Trophoblast cell (in vitro differentiated cells and primary cell): ENCODE results near the gene KRTAP27-1.

Experiments
- DNase-seq, 2 donors: peaks; one replicate each; pipeline ENCODE4 v3.0.0-alpha.2; 2016
- H2AFZ ChIP-seq: 2 replicates; pipeline ENCODE4 v1.6.1; 2013; ENCODE audit warnings: low read length, moderate library complexity, mild to moderate bottlenecking; ENCODE audit not compliant: insufficient read depth, poor library complexity
- H2AK5ac ChIP-seq: 2 replicates; pipeline ENCODE4 v1.6.1; 2013; ENCODE audit warnings: mild to moderate bottlenecking, low read length
- H2BK120ac ChIP-seq: 2 replicates; pipeline ENCODE4 v1.6.1; 2013; ENCODE audit warnings: low read length, mild to moderate bottlenecking, moderate library complexity; ENCODE audit not compliant: insufficient read depth, poor library complexity
- H2BK12ac ChIP-seq: 2 replicates; pipeline ENCODE4 v1.6.1; 2013; ENCODE audit warnings: mild to moderate bottlenecking, low read length, moderate library complexity
- H2BK5ac ChIP-seq: 2 replicates; pipeline ENCODE4 v1.6.1; 2013; ENCODE audit warnings: low read length, low read depth, moderate library complexity, mild to moderate bottlenecking; ENCODE audit not compliant: poor library complexity
- H3K14ac ChIP-seq: 2 replicates; pipeline ENCODE4 v1.6.1; 2013; ENCODE audit warnings: mild to moderate bottlenecking, low read length
- H3K18ac ChIP-seq: 2 replicates; pipeline ENCODE4 v1.6.1; 2013; ENCODE audit warnings: mild to moderate bottlenecking, low read length
- H3K23ac ChIP-seq: 2 replicates; pipeline ENCODE4 v1.6.1; 2013; ENCODE audit warnings: low read length
- H3K27ac ChIP-seq: 2 replicates; pipeline ENCODE4 v1.5.1; 2013; ENCODE audit warnings: low read depth, mild to moderate bottlenecking, inconsistent platforms, low read length, moderate library complexity
- H3K27me3 ChIP-seq: 2 replicates; pipeline ENCODE4 v1.6.1; 2013; ENCODE audit warnings: inconsistent platforms, mild to moderate bottlenecking, low read length, moderate library complexity; ENCODE audit not compliant: insufficient read depth
- H3K36me3 ChIP-seq, 2 experiments: 1 replicate in 1 of 2; 2 replicates in 1 of 2; pipeline ENCODE4 v1.6.1; 2013; ENCODE audit warnings: low read length in 2 of 2, mild to moderate bottlenecking in 2 of 2, moderate library complexity in 1 of 2; ENCODE audit not compliant: insufficient read depth in 2 of 2, control insufficient read depth in 1 of 2
- H3K4ac ChIP-seq: 2 replicates; pipeline ENCODE4 v1.6.1; 2013; ENCODE audit warnings: low read depth, mild to moderate bottlenecking, low read length, moderate library complexity
- H3K4me1 ChIP-seq, 2 experiments: 1 replicate in 1 of 2; 2 replicates in 1 of 2; pipeline ENCODE4 v1.6.1; 2013; ENCODE audit warnings: low read length in 2 of 2, mild to moderate bottlenecking in 2 of 2, moderate library complexity in 1 of 2; ENCODE audit not compliant: insufficient read depth in 2 of 2, control insufficient read depth in 1 of 2
- H3K4me2 ChIP-seq: 2 replicates; pipeline ENCODE4 v1.6.1; 2013; ENCODE audit warnings: inconsistent platforms, mild to moderate bottlenecking, low read length, moderate library complexity
- H3K4me3 ChIP-seq: 2 replicates; pipeline ENCODE4 v1.5.1; 2013; ENCODE audit warnings: mild to moderate bottlenecking, low read depth, low read length, inconsistent platforms
- H3K79me1 ChIP-seq: one replicate; pipeline ENCODE4 v1.6.1; 2013; ENCODE audit warnings: low read length
- H3K79me2 ChIP-seq: 2 replicates; pipeline ENCODE4 v1.6.1; 2013; ENCODE audit warnings: low read length, mild to moderate bottlenecking; ENCODE audit not compliant: control insufficient read depth, insufficient read depth, poor library complexity
- H3K9ac ChIP-seq: 2 replicates; pipeline ENCODE4 v1.6.1; 2013; ENCODE audit warnings: mild to moderate bottlenecking, low read length
- H3K9me3 ChIP-seq: 2 replicates; pipeline ENCODE4 v1.6.1; 2013; ENCODE audit warnings: low read depth, mild to moderate bottlenecking, control low read depth, inconsistent platforms, low read length; ENCODE audit not compliant: insufficient read depth
- H4K12ac ChIP-seq: 2 replicates; pipeline ENCODE4 v1.6.1; 2013; ENCODE audit warnings: low read depth, mild to moderate bottlenecking, low read length, moderate library complexity
- H4K8ac ChIP-seq: 2 replicates; pipeline ENCODE4 v1.6.1; 2013; ENCODE audit warnings: low read depth, mild to moderate bottlenecking, low read length, moderate library complexity
- H4K91ac ChIP-seq: one replicate; pipeline ENCODE4 v1.6.1; 2013; ENCODE audit warnings: low read depth, mild to moderate bottlenecking, low read length, moderate library complexity
- WGBS: extraction: QIAGEN DNeasy Blood & Tissue Kit; methylation state at CpG from one replicate; pipeline ENCODE4 v1.1.7; 2013; ENCODE audit warnings: missing lambda C conversion rate; ENCODE audit not compliant: insufficient read length, insufficient coverage; ENCODE audit errors: extremely low coverage; 5-methylcytosine and 5-hydroxymethylcytosine counted together

KRTAP27-1 gene

GRCh38 chr21:30345014-30345413 lies 7.5 kb upstream of the KRTAP27-1 start:
- no peak overlapping the region for H2BK12ac ChIP-seq
- no CpG with 5 or more reads among the region's 2 CpGs for WGBS
- no peak overlapping the region for H4K8ac ChIP-seq
- H4K12ac ChIP-seq, result no peak overlapping the region
- no peak overlapping the region for H3K9ac ChIP-seq
- no peak overlapping the region for H4K91ac ChIP-seq
- no peak overlapping the region for H3K4me2 ChIP-seq
- H3K4me3 ChIP-seq, result no peak overlapping the region
- no peak overlapping the region for H3K4ac ChIP-seq
- DNase-seq, result no peak
- H2BK5ac ChIP-seq, result no peak overlapping the region
- no peak overlapping the region for H3K18ac ChIP-seq
- no peak overlapping the region for H2BK120ac ChIP-seq
- no peaks in the 10 kb centered on the region for H3K27me3 ChIP-seq
- H3K4me1 ChIP-seq, result no peaks in the 10 kb centered on the region
- H3K23ac ChIP-seq, result no peak overlapping the region
- no peak overlapping the region for H3K14ac ChIP-seq
- no peak overlapping the region for H2AK5ac ChIP-seq
- H3K9me3 ChIP-seq, result no peaks in the 10 kb centered on the region
- H2AFZ ChIP-seq, result no peak overlapping the region
- H3K79me2 ChIP-seq, result no peaks in the 10 kb centered on the region
- H3K36me3 ChIP-seq, result no peaks in the 10 kb centered on the region
- H3K27ac ChIP-seq, result no peak overlapping the region
- no peaks in the 10 kb centered on the region for H3K79me1 ChIP-seq

GRCh38 chr21:30340714-30341573 lies 3.5 kb upstream of the KRTAP27-1 start:
- H3K4me2 ChIP-seq, result no peak overlapping the region
- no peak overlapping the region for H3K9ac ChIP-seq
- no peak overlapping the region for H4K8ac ChIP-seq
- H3K23ac ChIP-seq, result no peak overlapping the region
- no peak overlapping the region for H3K4me3 ChIP-seq
- H3K36me3 ChIP-seq, result no peaks in the 10 kb centered on the region
- H2AFZ ChIP-seq, result no peak overlapping the region
- no peaks in the 10 kb centered on the region for H3K27me3 ChIP-seq
- no peak overlapping the region for H3K14ac ChIP-seq
- no peak overlapping the region for H2BK12ac ChIP-seq
- no peak overlapping the region for H3K4ac ChIP-seq
- H2AK5ac ChIP-seq, result no peak overlapping the region
- DNase-seq, result peak; percentile 55 to 95
- H2BK120ac ChIP-seq, result no peak overlapping the region
- H3K4me1 ChIP-seq, result no peaks in the 10 kb centered on the region
- no peaks in the 10 kb centered on the region for H3K9me3 ChIP-seq
- H3K79me1 ChIP-seq, result no peaks in the 10 kb centered on the region
- H4K12ac ChIP-seq, result no peak overlapping the region
- no peak overlapping the region for H2BK5ac ChIP-seq
- H4K91ac ChIP-seq, result no peak overlapping the region
- no peak overlapping the region for H3K27ac ChIP-seq
- WGBS, result no CpG with 5 or more reads among the region's 2 CpGs
- no peaks in the 10 kb centered on the region for H3K79me2 ChIP-seq
- H3K18ac ChIP-seq, result no peak overlapping the region

GRCh38 chr21:30338717-30339116 lies 1.2 kb upstream of the KRTAP27-1 start:
- Histone ChIP-seq H3K27me3 (no peaks in the 10 kb centered on the region), H3K9me3 (no peaks in the 10 kb centered on the region), H3K4me1 (no peaks in the 10 kb centered on the region), H3K9ac (no peak overlapping the region), H2BK120ac (no peak overlapping the region), H3K36me3 (no peaks in the 10 kb centered on the region), H3K4me3 (no peak overlapping the region), H2BK12ac (no peak overlapping the region), H2AK5ac (no peak overlapping the region), H3K79me1 (no peaks in the 10 kb centered on the region), H2BK5ac (no peak overlapping the region), H4K12ac (no peak overlapping the region), H3K27ac (no peak overlapping the region), H3K79me2 (no peaks in the 10 kb centered on the region), H3K23ac (no peak overlapping the region), H2AFZ (no peak overlapping the region), H3K4me2 (no peak overlapping the region), H4K8ac (no peak overlapping the region), H3K14ac (no peak overlapping the region), H4K91ac (no peak overlapping the region), H3K4ac (no peak overlapping the region), H3K18ac (no peak overlapping the region)
- DNase-seq, result no peak
- WGBS, result no CpG with 5 or more reads among the region's 4 CpGs

GRCh38 chr21:30337772-30338171 lies 278 bp upstream of the KRTAP27-1 start:
- H3K18ac ChIP-seq, result no peak overlapping the region
- H3K27me3 ChIP-seq, result no peaks in the 10 kb centered on the region

More at GRCh38 chr21:30337772-30338171, 278 bp upstream of the KRTAP27-1 start:
- no peaks in the 10 kb centered on the region for H3K79me2 ChIP-seq
- H2AK5ac ChIP-seq, result no peak overlapping the region
- H4K8ac ChIP-seq, result no peak overlapping the region
- H3K4me1 ChIP-seq, result no peaks in the 10 kb centered on the region
- no peak overlapping the region for H2BK120ac ChIP-seq
- no peak overlapping the region for H3K14ac ChIP-seq
- H3K79me1 ChIP-seq, result no peaks in the 10 kb centered on the region
- no peak overlapping the region for H3K23ac ChIP-seq
- peak in 1 of 2 donors; percentile 64 for DNase-seq
- no peak overlapping the region for H4K12ac ChIP-seq
- no peak overlapping the region for H3K4me3 ChIP-seq
- no peak overlapping the region for H3K4me2 ChIP-seq
- no peak overlapping the region for H4K91ac ChIP-seq
- H3K9ac ChIP-seq, result no peak overlapping the region
- H3K36me3 ChIP-seq, result no peaks in the 10 kb centered on the region
- H3K27ac ChIP-seq, result no peak overlapping the region
- H2BK5ac ChIP-seq, result no peak overlapping the region
- no peaks in the 10 kb centered on the region for H3K9me3 ChIP-seq
- H2AFZ ChIP-seq, result no peak overlapping the region
- no peak overlapping the region for H3K4ac ChIP-seq
- H2BK12ac ChIP-seq, result no peak overlapping the region
